OCI-M1 (cell line): ENCODE measurements around the gene SGIP1.
A peak's percentile ranks its signal among the peaks of the same experiment; 100 is the strongest.

Experiments used
- DNase-seq: peaks from one replicate; lab custom pipeline; 2025; lab: John Stamatoyannopoulos, UW

The SGIP1 gene

DNA sequence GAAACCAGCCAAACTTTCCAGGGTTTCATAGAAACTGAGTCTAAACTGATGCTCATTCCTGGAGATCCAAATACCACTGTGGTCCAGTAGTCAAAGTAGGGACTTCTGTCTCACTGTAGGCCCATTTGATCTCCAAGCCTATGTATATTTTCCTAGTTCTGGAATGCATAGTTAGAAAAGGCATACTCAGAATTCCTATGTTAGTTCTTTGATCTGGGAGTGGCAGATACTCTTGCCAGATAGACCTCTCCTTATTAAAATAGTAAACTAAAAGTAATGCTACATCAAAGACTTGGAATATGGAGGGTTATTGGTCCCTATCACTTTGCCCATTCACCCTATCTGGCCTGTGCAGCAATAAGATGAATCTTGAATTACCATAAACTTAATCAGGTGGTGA is 10.4 kb upstream of the SGIP1 start:
- no peak for DNase-seq

DNA sequence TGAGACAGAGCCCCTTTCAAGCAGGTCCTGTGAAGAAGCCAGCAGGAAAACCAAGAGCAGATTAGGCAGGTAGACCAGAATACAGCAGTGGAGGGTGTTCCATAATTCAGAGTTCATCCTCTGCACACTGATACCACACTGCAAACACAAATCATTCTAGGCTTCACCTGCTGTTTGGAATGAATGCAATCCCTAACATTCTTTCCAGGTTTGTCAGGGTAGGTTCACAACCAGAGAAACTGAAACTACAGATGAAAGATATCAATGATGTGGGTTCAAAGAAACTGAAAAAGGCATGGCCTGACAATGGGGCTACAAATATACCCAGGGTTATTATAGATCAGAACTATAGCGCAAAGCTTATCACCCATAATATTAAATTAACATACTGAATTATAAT is 8.9 kb upstream of the SGIP1 start:
- no peak for DNase-seq

GRCh38 chr1:66526036-66526435 is 7.9 kb upstream of the SGIP1 start:
- no peak for DNase-seq

DNA sequence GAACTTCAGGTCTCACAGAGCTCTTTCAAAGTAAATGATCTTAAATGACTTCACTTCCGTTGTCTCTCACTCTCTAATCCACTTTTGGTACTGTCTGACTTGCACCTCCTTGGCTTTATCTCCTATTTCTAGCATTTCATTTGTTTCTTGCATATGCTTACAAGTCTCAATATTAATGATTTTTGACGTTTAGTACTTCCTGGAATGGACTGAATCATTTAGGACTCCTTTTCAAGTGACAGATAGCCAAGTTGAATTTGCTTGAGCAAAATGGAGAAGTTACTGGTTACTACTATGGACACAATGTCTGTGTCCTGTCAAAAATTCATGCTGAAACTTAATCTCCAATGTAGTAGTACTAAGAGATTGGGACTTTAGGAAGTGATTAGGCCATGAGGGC is 7.0 kb upstream of the SGIP1 start:
- no peak for DNase-seq

DNA sequence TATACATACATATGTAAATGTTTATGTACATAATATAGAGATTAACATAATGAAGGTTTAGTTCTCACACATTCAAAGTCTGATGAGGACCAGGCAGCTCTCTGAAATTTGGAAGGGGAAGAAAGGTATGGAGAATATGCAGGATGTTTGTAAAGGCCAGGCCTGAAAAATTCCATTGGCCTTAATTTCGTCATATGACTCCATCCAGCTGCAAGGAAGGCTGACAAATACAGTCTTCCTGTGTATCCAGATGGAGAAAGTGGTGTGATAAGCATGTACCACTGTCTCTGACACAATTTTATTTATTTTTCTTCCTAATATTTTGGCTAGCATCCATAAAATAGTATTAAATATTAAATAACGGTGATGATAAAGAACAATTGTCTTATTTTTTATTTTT is 6.3 kb upstream of the SGIP1 start:
- DNase-seq = no peak

DNA sequence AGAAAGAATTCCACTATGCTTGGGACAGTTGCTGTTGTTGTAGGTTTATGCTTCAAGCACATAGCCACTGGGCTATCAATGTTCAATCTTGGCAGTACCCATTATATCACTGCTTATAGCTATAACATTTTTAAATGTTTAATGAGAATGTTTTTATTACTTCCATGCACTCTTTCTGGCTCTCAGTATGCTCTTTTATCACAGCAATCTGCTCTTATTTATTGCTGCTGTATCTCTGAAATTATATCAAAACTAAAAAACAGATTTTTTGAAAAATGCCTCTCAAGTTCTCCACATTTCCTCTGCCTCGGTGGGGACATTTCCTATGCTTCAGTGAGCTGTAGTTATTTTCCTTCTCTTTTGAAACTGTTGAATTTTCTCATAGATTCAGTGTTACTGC is 5.4 kb upstream of the SGIP1 start:
- DNase-seq = no peak

- DNase-seq = no peak
Observed at GRCh38 chr1:66532214-66532613, 1.7 kb upstream of the SGIP1 start.

DNA sequence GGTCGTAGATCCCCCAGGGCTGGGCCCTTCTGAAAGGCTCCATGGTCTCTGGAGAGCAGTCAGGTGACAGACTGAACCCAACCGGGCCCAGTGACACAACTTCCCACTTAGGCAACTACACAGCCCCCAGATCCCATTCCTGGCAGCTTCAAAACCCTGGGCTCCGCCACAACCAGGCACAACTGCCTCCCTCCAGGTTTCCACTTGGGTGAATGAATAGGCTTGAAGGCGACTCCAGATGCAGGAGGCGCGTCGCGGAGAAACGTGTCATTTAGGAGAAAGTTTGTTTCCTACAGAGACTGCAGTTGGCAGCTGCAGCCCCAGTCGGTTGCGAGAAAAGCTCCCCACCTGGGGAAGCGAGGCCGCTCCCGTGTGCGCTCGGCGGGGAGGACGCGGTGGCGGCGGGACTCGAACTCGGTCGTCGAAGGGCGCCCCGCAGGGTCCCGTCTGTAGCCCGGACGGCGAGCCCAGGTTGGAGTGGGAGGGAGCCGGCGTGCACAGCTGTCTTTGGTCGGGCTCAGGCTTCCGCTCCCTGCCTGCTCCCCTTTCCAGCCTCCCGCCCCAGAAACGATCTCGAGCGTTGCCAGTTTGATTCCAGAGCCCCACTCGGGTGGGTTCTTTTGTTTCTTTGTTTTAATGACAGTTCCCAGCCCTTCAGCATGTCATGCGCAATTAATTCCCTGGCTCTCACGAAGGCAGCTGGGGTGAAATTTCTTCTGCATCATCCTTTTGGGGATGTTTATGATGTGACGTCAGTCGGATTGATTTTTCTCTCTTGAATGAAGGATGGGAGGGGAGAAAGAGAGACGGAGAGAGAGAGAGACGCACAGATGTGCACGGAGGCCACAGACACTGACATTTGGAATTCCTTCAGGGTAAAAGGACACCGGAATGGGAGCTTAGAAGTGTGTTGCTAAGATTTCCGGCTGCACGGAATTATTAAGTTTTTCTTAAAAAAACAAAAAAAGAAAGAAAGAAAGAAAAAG is 862 bp upstream of the SGIP1 start:
- DNase-seq = peak; percentile 37

DNA sequence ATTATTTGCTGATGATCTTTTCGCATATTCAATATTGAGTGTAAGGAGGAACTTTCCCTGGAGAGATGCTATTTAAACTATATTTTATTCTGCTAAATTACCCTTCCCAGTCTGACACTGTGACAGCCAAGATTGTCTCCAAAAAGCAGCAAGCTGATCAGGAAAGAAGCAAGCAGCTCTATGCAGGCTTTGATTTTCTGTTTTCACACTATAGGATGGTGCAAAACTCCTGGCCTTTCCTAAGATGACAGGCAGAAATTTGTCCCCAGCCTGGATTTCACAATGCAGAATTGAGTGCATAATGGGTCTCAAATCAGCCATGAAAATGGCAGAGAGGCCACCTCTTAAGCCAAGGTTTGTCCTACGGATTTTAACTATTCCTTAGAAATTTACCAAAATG is 1.1 kb downstream of the SGIP1 start:
- no peak for DNase-seq

GRCh38 chr1:66535853-66536252 is 1.9 kb downstream of the SGIP1 start:
- DNase-seq = no peak

DNA sequence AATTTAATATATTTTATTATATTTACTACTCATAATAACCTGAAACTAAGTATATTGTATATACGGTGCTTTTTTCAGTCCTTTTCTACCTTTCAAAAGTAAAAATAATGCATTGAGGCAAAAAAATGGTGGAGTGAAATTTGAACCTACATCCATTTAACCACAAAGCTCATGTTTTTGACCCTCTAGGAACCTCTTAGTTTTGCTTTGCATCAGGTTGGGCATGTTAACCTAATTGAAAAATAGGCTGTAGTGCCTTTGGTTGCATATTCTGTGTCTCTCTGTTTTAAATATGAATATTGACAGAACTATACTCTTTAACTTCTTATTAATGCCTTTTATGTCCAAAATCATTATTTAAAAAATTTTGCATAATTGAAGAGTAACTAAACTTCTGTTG is 3.8 kb downstream of the SGIP1 start:
- no peak for DNase-seq

- no peak for DNase-seq
Observed at GRCh38 chr1:66539491-66539890, 5.5 kb downstream of the SGIP1 start.

GRCh38 chr1:66540434-66541032 is 6.6 kb downstream of the SGIP1 start:
- DNase-seq = no peak

DNA sequence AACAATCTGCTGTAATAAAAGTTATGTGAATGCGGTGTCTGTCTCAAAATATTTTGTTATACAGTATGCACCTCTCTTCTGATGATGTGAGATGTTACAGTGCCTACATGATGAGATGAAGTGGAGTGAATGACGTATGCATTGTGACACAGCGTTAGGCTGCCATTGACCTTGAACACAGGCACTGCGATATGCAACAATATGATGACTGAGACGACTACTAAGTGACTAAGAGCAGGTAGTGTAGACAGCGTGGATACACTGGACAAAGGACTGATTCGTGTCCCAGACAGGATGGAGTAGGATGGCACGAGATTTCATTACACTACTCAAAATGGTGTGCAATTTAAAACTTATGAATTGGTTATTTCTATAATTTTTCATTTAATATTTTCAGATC is 8.4 kb downstream of the SGIP1 start:
- no peak for DNase-seq

DNA sequence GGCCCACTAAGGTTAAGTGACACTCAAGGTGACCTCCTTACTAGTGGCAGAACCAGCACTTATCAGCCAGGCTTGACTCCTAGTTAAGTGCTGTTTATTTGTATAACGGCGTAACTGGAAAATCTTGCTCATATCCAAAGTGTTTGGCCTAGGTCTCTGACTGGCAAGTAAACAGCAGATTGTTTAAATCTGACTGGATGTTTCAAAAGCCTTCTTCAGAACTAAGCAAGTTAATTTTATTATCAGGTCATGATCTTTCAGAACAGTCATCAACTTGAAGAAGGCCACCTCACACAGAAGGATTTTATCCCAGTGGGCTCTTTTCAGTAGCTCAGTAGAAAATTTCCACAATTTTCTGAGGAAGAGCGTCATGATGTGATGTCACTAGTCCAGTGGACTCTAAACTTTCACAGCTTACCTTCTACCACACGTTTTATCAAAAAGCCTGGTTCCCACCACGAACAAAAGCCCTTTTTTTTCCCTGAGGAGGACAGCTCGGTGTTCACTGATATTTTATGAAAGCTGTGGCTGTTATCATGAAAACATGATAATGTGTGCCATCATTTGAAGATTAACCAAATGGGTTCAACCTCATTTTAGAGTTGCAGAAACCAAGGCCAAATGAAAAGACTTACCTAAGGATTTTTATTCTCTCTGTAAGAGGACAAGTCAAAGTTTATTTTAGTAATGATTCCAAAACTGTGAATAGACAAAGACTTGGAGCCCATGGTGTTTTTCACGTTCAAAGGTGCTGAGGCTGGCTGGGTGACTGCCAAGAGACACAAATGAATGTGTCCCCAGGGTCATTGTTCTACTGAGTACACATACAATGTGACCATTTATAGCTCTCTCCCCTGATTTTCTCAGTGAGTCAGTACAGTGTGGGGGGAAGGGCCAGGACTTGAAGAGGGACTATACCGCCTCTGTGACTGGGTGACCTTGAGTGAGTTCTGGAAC is 9.1 kb downstream of the SGIP1 start:
- no peak for DNase-seq

DNA sequence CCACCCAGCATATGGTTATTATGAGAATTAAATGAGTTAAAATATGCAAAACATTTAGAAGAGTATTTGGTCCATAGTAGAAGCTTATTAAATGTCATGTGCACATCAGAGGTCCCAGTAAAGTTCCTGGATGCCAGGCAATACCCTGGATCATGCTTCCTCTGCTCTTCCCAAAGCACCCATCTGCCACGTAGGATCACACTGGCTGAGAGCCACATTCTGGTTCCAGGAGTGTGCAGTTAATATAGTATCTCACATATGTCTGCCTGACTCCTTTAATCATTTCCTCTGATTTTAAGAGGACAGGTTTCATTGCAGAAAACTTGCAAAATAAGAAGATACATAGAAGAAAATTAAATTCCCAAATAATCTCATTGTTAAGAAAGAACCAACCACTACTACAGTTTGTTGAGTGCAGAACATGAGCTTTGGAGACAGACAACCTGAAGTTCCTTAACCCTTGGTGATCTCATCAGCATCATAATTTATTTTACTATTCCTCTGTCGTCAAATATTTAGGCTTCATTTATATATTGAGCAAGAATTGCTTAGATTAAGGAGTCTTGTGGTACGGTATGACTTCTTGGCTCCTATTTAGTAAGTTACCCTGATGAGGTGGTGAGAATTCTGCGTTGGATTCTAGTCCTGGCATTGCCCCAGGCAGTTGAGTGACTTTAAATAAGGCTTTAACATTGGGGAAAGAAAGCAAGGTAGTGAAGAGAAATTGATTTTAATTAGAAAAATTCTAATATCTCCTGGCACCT is 12.3 kb downstream of the SGIP1 start:
- no peak for DNase-seq

GRCh38 chr1:66549017-66549416 is 15.1 kb downstream of the SGIP1 start:
- DNase-seq = no peak

- DNase-seq = no peak
Observed at GRCh38 chr1:66550243-66550642, 16.3 kb downstream of the SGIP1 start.

- no peak for DNase-seq
Observed at GRCh38 chr1:66552287-66552686, 18.3 kb downstream of the SGIP1 start.

GRCh38 chr1:66552829-66553228 is 18.9 kb downstream of the SGIP1 start:
- no peak for DNase-seq

DNA sequence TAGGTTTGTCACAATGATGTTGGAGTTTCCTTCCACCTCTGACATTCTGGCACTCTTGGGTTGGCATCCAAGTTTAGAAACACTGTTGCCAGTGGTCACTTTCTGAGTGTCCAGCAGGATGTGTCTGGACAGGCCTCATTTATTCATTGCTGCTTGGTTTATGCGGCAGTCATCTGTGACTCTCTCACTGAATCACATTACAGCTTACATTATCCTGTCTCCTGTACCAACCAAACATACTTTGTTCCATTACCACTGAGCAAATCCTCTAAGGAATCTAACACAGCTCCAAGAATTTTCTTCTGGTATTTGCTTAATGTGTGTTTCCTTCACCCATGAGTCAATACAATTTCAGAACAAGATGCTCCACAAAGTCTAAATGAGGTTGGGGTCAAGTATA is 19.9 kb downstream of the SGIP1 start:
- DNase-seq = no peak

- no peak for DNase-seq
Observed at GRCh38 chr1:66556161-66556611, 22.2 kb downstream of the SGIP1 start.
